Measurements from ENCODE around the gene BRAF.

The BRAF gene

DNA sequence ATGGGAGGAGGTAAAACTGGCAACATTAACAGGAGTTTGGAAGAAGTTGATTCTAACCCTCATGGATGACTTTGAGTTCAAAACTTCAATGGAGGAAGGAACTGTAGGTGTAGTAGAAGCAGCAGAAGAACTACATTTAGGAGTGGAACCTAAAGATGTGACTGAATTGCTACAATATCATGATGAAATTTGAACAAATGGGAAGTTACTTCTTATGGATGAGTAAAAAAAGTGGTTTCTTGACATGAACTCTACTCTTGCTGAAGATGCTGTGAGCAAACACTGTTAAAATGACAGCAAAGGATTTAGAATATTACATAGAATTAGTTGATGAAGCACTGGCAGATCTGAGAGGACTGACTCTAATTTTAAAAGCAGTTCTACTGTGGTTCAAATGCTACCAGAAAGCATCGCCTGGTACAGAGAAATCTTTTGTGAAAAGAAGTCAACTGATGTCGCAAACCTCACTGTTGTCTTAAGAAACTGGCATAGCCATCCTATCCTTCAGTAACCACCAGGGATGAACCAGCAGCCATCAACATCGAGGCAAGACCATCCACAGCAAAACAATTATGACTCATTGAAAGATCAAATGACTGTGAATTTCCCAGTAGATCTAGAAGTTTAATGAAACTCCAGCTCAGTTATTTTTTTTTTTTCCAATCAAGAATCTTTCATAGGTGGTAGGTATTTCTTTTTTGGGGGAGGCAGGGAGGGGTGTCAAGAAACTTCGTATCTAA is 20.8 kb downstream of the BRAF start:
- H3K36me3 ChIP-seq (ENCODE audit: insufficient read depth, low read length) = peaks cover 6% of the 10 kb centered on the region; the same call in 1 of the 2 replicates
- no peaks in the 10 kb centered on the region for H3F3A ChIP-seq (ENCODE audit: insufficient read depth, low read length)
- H3K9me3 ChIP-seq (ENCODE audit: low read length) = peaks cover 5% of the 10 kb centered on the region; the same call in 1 of the 2 replicates
- no peaks in the 10 kb centered on the region for H3K9me2 ChIP-seq (ENCODE audit: low read depth, low read length)
- H3K4me3 ChIP-seq (ENCODE audit: low read depth, low read length, poor library complexity, severe bottlenecking) = no peak overlapping the region
- no peak overlapping the region for H3K4me2 ChIP-seq (ENCODE audit: low read length)
- no peak overlapping the region for H2AFZ ChIP-seq (ENCODE audit: low read length)
- no peaks in the 10 kb centered on the region for H4K20me1 ChIP-seq (ENCODE audit: insufficient read depth, low read length)
- H3K9ac ChIP-seq (ENCODE audit: low read length) = no peak overlapping the region
- H3K27ac ChIP-seq (ENCODE audit: low read depth, low read length, poor library complexity, severe bottlenecking) = no peak overlapping the region
- peaks cover 17% of the 10 kb centered on the region for H3K4me1 ChIP-seq (ENCODE audit: insufficient read depth, low read length, severe bottlenecking)
- TF ChIP-seq, protein P1, sequence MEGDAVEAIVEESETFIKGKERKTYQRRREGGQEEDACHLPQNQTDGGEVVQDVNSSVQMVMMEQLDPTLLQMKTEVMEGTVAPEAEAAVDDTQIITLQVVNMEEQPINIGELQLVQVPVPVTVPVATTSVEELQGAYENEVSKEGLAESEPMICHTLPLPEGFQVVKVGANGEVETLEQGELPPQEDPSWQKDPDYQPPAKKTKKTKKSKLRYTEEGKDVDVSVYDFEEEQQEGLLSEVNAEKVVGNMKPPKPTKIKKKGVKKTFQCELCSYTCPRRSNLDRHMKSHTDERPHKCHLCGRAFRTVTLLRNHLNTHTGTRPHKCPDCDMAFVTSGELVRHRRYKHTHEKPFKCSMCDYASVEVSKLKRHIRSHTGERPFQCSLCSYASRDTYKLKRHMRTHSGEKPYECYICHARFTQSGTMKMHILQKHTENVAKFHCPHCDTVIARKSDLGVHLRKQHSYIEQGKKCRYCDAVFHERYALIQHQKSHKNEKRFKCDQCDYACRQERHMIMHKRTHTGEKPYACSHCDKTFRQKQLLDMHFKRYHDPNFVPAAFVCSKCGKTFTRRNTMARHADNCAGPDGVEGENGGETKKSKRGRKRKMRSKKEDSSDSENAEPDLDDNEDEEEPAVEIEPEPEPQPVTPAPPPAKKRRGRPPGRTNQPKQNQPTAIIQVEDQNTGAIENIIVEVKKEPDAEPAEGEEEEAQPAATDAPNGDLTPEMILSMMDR (IDR thresholded peaks at IDR 0.05; ENCODE audit: low read length) = no peak
- no peak for TF ChIP-seq EZH2 (IDR thresholded peaks at IDR 0.05; ENCODE audit: borderline replicate concordance, low read length)
- peaks cover 19% of the 10 kb centered on the region; the same call in 1 of the 2 replicates for H3K79me2 ChIP-seq (ENCODE audit: insufficient read depth, low read length)
- no peaks in the 10 kb centered on the region for H3K27me3 ChIP-seq (ENCODE audit: insufficient read depth, low read length)

DNA sequence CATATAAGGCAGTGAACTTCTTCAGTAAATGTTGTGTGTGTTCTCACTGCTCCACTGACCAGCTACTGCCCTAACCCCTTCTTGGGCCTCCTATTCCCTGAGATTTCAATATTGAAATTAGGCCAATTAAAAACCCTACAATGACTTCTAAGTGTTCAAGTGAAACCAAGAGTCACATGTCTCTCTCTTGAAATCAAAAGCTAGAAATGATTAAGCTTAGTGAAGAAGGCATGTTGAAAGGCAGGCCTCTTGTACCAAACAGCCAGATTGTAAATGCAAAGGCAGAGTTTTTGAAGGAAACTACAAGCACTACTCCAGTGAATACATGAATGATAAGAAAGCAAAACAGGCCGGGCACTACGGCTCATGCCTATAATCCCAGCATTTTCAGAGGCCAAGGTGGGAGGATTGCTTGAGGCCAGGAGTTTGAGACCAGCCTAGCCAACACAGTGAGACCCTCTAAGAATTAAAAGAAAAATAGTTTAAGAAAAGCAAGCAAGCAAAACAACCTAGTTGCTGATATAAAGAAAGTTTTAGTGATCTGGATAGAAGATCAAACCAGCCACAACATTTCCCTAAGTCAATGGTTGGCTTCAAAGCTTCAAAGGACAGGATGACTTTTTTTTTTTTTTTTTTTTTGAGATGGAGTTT is 22.3 kb downstream of the BRAF start:
- no peak for TF ChIP-seq EZH2 (IDR thresholded peaks at IDR 0.05; ENCODE audit: borderline replicate concordance, low read length)
- TF ChIP-seq, protein P1 (IDR thresholded peaks at IDR 0.05; ENCODE audit: low read length) = no peak
- Histone ChIP-seq H3K9me3 (ENCODE audit: low read length) (peaks cover 5% of the 10 kb centered on the region; the same call in 1 of the 2 replicates), H3K4me3 (ENCODE audit: low read depth, low read length, poor library complexity, severe bottlenecking) (no peak overlapping the region), H3K4me2 (ENCODE audit: low read length) (peak overlapping the region; percentile 30; the same call in 1 of the 2 replicates), H3K9ac (ENCODE audit: low read length) (no peak overlapping the region), H3K27me3 (ENCODE audit: insufficient read depth, low read length) (no peaks in the 10 kb centered on the region), H3K9me2 (ENCODE audit: low read depth, low read length) (no peaks in the 10 kb centered on the region), H2AFZ (ENCODE audit: low read length) (no peak overlapping the region), H3K4me1 (ENCODE audit: insufficient read depth, low read length, severe bottlenecking) (peaks cover 17% of the 10 kb centered on the region), H3F3A (ENCODE audit: insufficient read depth, low read length) (no peaks in the 10 kb centered on the region), H3K27ac (ENCODE audit: low read depth, low read length, poor library complexity, severe bottlenecking) (peak overlapping the region; percentile 52), H4K20me1 (ENCODE audit: insufficient read depth, low read length) (no peaks in the 10 kb centered on the region; the same call in 1 of the 2 replicates), H3K36me3 (ENCODE audit: insufficient read depth, low read length) (peaks cover 6% of the 10 kb centered on the region; the same call in 1 of the 2 replicates), H3K79me2 (ENCODE audit: insufficient read depth, low read length) (peaks cover 19% of the 10 kb centered on the region)

DNA sequence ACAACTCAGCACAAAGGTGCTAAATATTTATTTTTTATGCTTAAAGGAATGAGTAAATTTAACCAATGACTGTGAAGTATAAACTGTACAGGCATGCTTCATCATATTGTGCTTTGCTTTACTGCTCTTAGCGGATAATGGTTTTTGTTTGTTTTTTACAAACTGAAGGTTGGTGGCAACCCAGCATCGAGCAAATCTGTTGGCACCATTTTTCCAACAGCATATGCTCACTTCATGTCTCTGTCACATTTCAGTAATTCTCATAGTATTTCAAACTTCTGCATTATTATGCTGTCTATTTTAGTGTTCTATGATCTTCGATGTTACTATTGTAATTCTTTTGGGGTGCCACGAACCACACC is 22.8 kb downstream of the BRAF start:
- Histone ChIP-seq H4K20me1 (ENCODE audit: insufficient read depth, low read length) (no peaks in the 10 kb centered on the region; the same call in 1 of the 2 replicates), H3K79me2 (ENCODE audit: insufficient read depth, low read length) (peaks cover 21% of the 10 kb centered on the region), H3K9me2 (ENCODE audit: low read depth, low read length) (no peaks in the 10 kb centered on the region), H3K4me3 (ENCODE audit: low read depth, low read length, poor library complexity, severe bottlenecking) (no peak overlapping the region), H3F3A (ENCODE audit: insufficient read depth, low read length) (no peaks in the 10 kb centered on the region), H3K36me3 (ENCODE audit: insufficient read depth, low read length) (peaks cover 6% of the 10 kb centered on the region; the same call in 1 of the 2 replicates), H3K9ac (ENCODE audit: low read length) (no peak overlapping the region), H3K4me2 (ENCODE audit: low read length) (peak overlapping the region; percentile 28; the same call in 1 of the 2 replicates), H3K9me3 (ENCODE audit: low read length) (peaks cover 5% of the 10 kb centered on the region; the same call in 1 of the 2 replicates), H3K27me3 (ENCODE audit: insufficient read depth, low read length) (no peaks in the 10 kb centered on the region), H3K27ac (ENCODE audit: low read depth, low read length, poor library complexity, severe bottlenecking) (peak overlapping the region; percentile 52), H2AFZ (ENCODE audit: low read length) (no peak overlapping the region), H3K4me1 (ENCODE audit: insufficient read depth, low read length, severe bottlenecking) (peaks cover 17% of the 10 kb centered on the region)
- no peak for TF ChIP-seq EZH2 (IDR thresholded peaks at IDR 0.05; ENCODE audit: borderline replicate concordance, low read length)
- TF ChIP-seq, protein P1 (IDR thresholded peaks at IDR 0.05; ENCODE audit: low read length) = no peak

Data from OCI-LY1 (cell line).